GM23338 (cell line): ENCODE measurements around the gene STAP2. TPM values are rescaled to one million over a fixed set of nuclear protein-coding genes. Genes with fewer than 3 reads are reported as not detected.

Experiments used
- ATAC-seq: fragments of 200-7000 bp; cut with Tn5 transposase; 3 replicates; pipeline ENCODE4 v1.9.1; 2020
- DNase-seq: peaks from one replicate; pipeline ENCODE4 v3.0.0-alpha.2; 2015; ENCODE audit warnings: low spot score
- H2AFZ ChIP-seq: fragments of 200-600 bp; sonication (generic); 2 replicates; pipeline ENCODE4 v1.8.0; 2016; ENCODE audit warnings: antibody characterized with exemption, mild to moderate bottlenecking, moderate library complexity
- H3F3A ChIP-seq: fragments of 200-600 bp; sonication (generic); replicated peaks from 2 replicates; pipeline ENCODE4 v1.8.0; 2017; ENCODE audit warnings: antibody characterized with exemption, mixed run types, low read depth
- H3K27ac ChIP-seq: fragments of 200-600 bp; sonication (generic); 2 replicates; pipeline ENCODE4 v1.6.1; 2016; ENCODE audit warnings: low read depth
- H3K27me3 ChIP-seq: fragments of 200-600 bp; sonication (generic); 2 replicates; pipeline ENCODE4 v1.8.0; 2016; ENCODE audit warnings: mild to moderate bottlenecking, mixed run types, moderate library complexity; ENCODE audit not compliant: insufficient read depth
- H3K36me3 ChIP-seq: fragments of 200-600 bp; sonication (generic); 2 replicates; pipeline ENCODE4 v1.8.0; 2016; ENCODE audit warnings: mild to moderate bottlenecking; ENCODE audit not compliant: insufficient read depth
- H3K4me1 ChIP-seq: fragments of 200-600 bp; sonication (generic); 2 replicates; pipeline ENCODE4 v1.8.0; 2016; ENCODE audit warnings: mild to moderate bottlenecking, moderate library complexity; ENCODE audit not compliant: insufficient read depth
- H3K4me2 ChIP-seq: fragments of 200-600 bp; sonication (generic); 2 replicates; pipeline ENCODE4 v1.7.1; 2017; ENCODE audit warnings: mixed run types
- H3K4me3 ChIP-seq: fragments of 200-600 bp; sonication (generic); 2 replicates; pipeline ENCODE4 v1.6.1; 2016; ENCODE audit warnings: mixed run types
- H3K79me2 ChIP-seq: fragments of 200-600 bp; sonication (generic); replicated peaks from 2 replicates; pipeline ENCODE4 v1.8.0; 2017; ENCODE audit warnings: mild to moderate bottlenecking; ENCODE audit not compliant: insufficient read depth
- H3K9me2 ChIP-seq: fragments of 200-600 bp; sonication (generic); 2 replicates; pipeline ENCODE4 v1.8.0; 2017; ENCODE audit not compliant: insufficient read depth
- H4K20me1 ChIP-seq: fragments of 200-600 bp; sonication (generic); replicated peaks from 2 replicates; pipeline ENCODE4 v1.8.0; 2017; ENCODE audit warnings: mild to moderate bottlenecking; ENCODE audit not compliant: insufficient read depth
- H3K27ac Mint-ChIP-seq: 2 replicates; pipeline ENCODE4 v1.8.0; 2020; ENCODE audit warnings: inconsistent platforms, mild to moderate bottlenecking, moderate library complexity, mixed read lengths
- H3K27me3 Mint-ChIP-seq: 3 replicates; pipeline ENCODE4 v1.8.0; 2022; ENCODE audit warnings: low read depth, mild to moderate bottlenecking, moderate library complexity, mixed read lengths, inconsistent platforms; ENCODE audit not compliant: insufficient read depth, poor library complexity
- H3K36me3 Mint-ChIP-seq: 3 replicates; pipeline ENCODE4 v1.8.0; 2021; ENCODE audit warnings: low read depth, mild to moderate bottlenecking, inconsistent platforms, moderate library complexity, mixed read lengths
- H3K4me1 Mint-ChIP-seq: 3 replicates; pipeline ENCODE4 v1.8.0; 2020; ENCODE audit warnings: mild to moderate bottlenecking, inconsistent platforms, mixed read lengths
- H3K4me3 Mint-ChIP-seq: 3 replicates; pipeline ENCODE4 v1.8.0; 2021; ENCODE audit warnings: moderate library complexity, mild to moderate bottlenecking, inconsistent platforms, mixed read lengths
- H3K9me3 Mint-ChIP-seq: 3 replicates; pipeline ENCODE4 v1.8.0; 2020; ENCODE audit warnings: moderate library complexity, mild to moderate bottlenecking, inconsistent platforms, mixed read lengths
- CREB1 ChIP-seq: fragments of 250-450 bp; sonication (Bioruptor Pico); IDR thresholded peaks from 2 replicates; pipeline ENCODE4 v1.5.0; 2020; ENCODE audit warnings: low read depth, mild to moderate bottlenecking, moderate library complexity
- ETS1 ChIP-seq: IDR thresholded peaks from 2 replicates; pipeline ENCODE4 v1.6.1; 2016; ENCODE audit warnings: antibody characterized with exemption
- EZH2 ChIP-seq: fragments of 200-600 bp; sonication (generic); IDR thresholded peaks from one replicate; pipeline ENCODE4 v1.8.0; 2017; ENCODE audit warnings: antibody characterized with exemption, mild to moderate bottlenecking, low read depth; ENCODE audit not compliant: unreplicated experiment
- JUNB ChIP-seq: IDR thresholded peaks from one replicate; pipeline ENCODE4 v1.6.1; 2016; ENCODE audit warnings: antibody characterized with exemption; ENCODE audit not compliant: unreplicated experiment
- POLR2AphosphoS5 ChIP-seq: IDR thresholded peaks from 2 replicates; pipeline ENCODE4 v1.6.1; 2016; ENCODE audit warnings: antibody characterized with exemption, low read depth
- REST ChIP-seq: IDR thresholded peaks from one replicate; pipeline ENCODE4 v1.6.1; 2018; ENCODE audit warnings: antibody characterized with exemption; ENCODE audit not compliant: unreplicated experiment
- ZNF114 ChIP-seq: fragments of 250-450 bp; sonication (Bioruptor Pico); IDR thresholded peaks from 2 replicates; pipeline ENCODE4 v1.5.0; 2020; ENCODE audit warnings: mild to moderate bottlenecking, moderate library complexity
- polyA plus RNA-seq: library from polyadenylated mRNA; unstranded; fragments of >200 nt; fragmentation: Nextera tagmentation; extraction: Ambion mirVana; gene quantifications from 2 replicates; pipeline ENCODE4 v1.2.1, GENCODE V29; 2016
- total RNA-seq: library from RNA; depleted of rRNA; stranded (reverse); fragments of >200 nt; shearing (Covaris generic); gene quantifications from 2 replicates; pipeline ENCODE4 v1.2.3, GENCODE V29; 2014

STAP2 gene
- total and polyA plus RNA-seq, 2 experiments from 2014 or later, result 15.1 to 20.7 TPM

GRCh38 chr19:4316956-4317355 is 21.7 kb downstream of the STAP2 start (continued):
- TF ChIP-seq ETS1, result no peak
- no peak for TF ChIP-seq ZNF114 (CRISPR knock-in tag)
- no peak for TF ChIP-seq EZH2
- TF ChIP-seq JUNB, result no peak
- no peak for TF ChIP-seq CREB1 (CRISPR knock-in tag)

DNA sequence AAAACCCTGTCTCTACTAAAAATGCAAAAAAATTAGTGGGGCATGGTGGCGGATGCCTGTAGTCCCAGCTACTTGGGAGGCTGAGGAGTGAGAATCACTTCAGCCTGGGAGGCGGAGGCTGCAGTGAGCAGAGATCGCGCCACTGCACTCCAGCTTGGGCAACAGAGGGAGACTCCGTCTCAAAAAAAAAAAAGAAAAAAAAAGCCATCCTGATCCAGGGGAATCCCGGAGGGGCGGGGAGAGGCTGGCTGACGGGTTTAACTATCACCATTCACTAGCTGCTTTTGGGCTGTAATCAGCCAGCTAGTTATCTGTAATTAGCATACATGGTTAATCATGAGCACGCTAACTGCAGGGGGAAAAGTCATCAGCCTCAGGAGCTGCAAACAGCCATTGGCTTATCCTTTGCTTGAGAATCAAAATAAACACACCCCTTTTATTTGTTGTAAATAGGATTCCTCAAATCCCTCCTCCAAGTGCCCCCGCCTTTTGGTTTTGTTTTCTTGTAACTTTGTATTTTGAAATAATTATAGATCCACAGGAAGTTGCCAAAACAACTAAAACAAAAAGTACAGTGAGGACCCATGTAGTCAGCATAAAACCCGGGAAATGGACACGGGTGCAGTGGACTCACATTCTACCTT is 24.7 kb downstream of the STAP2 start:
- H3K36me3 Mint-ChIP-seq, result peaks cover 74% of the 10 kb centered on the region
- peaks cover 7% of the 10 kb centered on the region for H3K27me3 Mint-ChIP-seq
- H3F3A ChIP-seq, result no peaks in the 10 kb centered on the region; the same call in 1 of the 2 replicates
- no peak overlapping the region for H2AFZ ChIP-seq
- no peak overlapping the region for H3K27ac Mint-ChIP-seq
- H3K79me2 ChIP-seq, result no peaks in the 10 kb centered on the region
- no peak overlapping the region for H3K4me2 ChIP-seq
- peaks cover 6% of the 10 kb centered on the region for H3K9me3 Mint-ChIP-seq
- H3K27me3 ChIP-seq, result no peaks in the 10 kb centered on the region
- H3K36me3 ChIP-seq, result peaks cover 8% of the 10 kb centered on the region; the same call in 1 of the 2 replicates
- no peak for ATAC-seq
- DNase-seq, result no peak
- no peak overlapping the region for H3K4me3 ChIP-seq
- TF ChIP-seq POLR2AphosphoS5 (no peak), REST (no peak)
- no peak overlapping the region for H3K27ac ChIP-seq
- no peak overlapping the region for H3K4me3 Mint-ChIP-seq
- H3K9me2 ChIP-seq, result no peaks in the 10 kb centered on the region
- no peaks in the 10 kb centered on the region for H3K4me1 ChIP-seq
- H3K4me1 Mint-ChIP-seq, result no peaks in the 10 kb centered on the region
- no peaks in the 10 kb centered on the region; the same call in 1 of the 2 replicates for H4K20me1 ChIP-seq
